ENCODE results near the gene RET. TPM values are rescaled to one million over a fixed set of nuclear protein-coding genes. Genes with fewer than 3 reads are reported as not detected.
"Not testable (repeated sequence)": the region's sequence is repeated elsewhere in the genome, so short reads cannot be mapped to it uniquely, and the experiment has no call there.

Gene RET
- total RNA-seq, 1 donor from 2014 or later: 0.30 TPM

DNA sequence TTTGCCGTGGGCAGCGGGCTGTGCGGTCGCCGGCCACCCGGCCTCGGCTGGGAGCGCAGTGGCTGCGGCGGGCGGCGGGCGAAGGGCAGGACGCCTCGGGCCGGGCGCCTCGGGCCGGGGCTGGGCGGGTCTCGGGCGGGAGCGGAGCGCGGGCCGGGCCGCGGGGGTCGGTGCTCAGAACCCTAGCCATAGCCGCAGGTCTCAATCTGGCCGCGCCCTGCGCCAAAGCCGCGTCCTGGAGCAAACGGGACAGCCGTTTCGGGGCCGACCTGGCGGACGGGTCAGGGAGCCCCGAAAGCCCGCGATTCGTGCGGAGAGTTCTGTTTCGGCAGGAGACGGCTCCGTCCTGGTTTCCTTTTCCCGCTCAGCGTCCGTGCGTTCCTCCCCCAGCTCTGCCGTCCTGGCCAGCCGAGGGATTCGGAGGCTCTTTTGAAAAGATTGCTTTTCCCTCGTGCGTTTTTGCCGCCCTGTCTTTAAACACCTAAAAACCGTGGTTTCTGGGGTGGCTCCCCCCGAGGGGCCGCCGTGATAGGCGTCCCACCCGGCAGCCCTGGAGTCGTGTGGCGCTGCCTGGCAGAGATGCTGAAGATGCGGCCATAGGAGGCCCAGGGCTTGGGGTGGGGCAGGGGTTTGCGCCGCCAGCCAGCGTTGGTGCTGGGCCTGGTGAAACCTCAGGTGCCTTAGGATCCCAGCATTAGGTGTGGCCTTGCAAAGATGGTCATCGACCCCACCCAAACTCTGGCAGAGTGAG is 727 bp downstream of the RET start:
- intact Hi-C loops (cut with micrococcal nuclease): loop anchor here (2.0 kb wide), 1 partner anchor 27 kb away; no protein-coding TSS in a partner anchor

DNA sequence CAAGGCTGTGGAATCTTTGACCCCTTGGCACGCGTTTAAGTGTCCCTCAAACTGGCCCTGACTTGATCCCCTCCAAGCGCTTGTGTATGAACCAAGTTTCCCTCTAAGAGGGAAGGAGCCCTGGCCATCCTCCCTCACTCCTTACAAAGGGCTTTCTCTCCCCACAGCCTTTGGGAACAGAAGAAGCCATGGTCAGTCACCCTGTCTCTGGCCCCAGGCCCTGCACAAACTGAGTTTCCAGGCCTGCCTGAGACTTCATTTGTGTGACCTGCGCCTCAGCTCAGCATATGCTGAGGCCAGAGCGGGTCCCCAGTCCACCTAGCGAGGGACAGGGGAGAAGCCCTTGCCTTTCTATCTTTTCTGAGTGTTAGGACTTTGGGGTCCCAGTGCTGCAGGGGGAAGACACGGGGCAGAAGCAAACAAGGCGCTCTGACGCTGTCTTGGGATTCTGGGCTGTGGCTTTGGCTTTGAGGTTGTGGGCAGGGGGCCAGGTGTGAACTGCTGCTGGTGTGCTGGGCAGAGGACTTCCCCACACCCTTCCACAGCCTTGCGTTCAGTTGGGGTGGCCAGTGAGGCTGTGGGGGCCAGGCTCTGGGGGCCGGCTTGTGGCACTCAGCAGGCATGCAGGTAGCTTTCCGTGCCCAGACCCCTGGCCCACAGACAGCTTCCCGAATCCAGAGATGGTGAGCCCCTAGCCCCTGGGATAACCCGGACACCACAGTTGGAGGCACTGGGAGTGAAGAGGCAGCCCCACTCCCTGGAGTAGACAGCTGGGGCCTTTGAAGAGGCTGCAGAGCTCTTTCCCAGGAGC is 1.5 kb downstream of the RET start:
- intact Hi-C loops (cut with micrococcal nuclease): no loop called here

DNA sequence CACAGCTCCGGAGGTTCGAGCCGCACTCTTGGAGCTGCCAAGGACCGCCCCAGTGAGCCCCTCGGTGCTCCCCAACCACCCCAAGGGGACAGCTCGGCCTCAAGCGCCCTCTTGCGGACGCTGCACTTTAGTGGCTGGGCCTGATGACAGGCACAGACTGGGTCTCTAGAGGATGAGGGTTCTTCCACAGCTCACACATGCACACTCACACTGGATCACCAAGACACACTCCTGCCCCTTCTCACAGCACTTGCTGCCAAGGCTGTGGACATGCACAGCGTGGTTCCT is 2.1 kb downstream of the RET start:
- intact Hi-C loops (cut with micrococcal nuclease): no loop called here

DNA sequence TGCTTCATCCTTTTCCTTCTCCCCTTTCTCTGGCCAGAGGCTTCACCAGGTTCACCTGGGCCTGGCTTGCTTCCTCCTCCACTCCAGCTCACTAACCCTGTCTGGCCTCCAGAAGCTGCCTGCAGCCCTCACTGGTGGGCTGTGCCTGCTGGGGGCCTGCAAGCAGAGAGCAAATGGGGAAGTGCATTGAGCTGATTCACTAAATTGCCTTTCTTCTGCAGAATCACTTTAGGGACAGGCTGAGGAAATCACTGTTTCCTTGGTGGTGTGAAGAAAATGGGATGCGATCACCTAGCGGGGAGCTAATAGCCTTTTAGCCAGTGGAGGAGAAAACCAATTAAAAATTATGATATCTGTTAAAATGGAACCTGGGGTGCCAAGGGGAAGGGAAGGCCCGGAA is 3.0 kb downstream of the RET start:
- intact Hi-C loops (cut with micrococcal nuclease): no loop called here

DNA sequence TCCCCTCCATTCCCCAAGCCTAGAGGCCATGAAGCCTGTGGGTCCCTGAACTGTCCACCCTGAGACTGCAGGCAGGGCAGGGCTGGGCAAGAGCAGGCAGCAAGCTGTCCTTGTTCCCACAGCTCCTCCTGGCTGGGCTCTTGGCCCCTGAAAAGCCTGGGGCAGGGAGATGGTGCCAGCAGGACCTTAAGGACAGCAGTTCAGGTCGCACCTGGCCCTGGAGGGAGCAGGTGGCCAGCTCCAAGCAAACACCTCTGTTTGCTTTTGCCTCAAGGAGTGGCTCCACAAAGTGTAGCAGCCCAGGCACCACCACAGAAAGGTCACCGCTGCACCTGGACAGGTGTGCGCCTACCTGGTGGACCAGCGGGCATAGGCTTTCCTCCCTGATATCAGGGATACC is 5.2 kb downstream of the RET start:
- intact Hi-C loops (cut with micrococcal nuclease): no loop called here

DNA sequence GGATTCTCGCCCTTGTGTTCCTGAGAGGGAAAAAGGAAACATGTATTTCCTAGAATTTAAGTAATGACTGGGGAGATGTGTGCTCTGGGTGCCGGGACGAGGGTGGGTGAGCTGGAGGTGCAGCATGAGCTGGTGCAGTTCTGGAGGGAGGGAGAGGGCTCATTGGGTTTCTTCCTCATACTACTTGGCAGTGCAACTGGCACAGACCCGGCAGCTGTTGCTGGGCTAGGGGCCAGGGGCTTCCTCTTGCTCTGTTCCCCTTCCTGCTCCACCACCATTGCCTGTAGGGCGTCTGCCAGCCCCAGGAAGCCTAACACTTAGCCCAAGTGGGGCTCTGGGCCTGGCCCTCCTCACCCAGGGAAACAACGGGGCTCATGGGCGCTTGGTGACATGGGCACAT is 5.9 kb downstream of the RET start:
- intact Hi-C loops (cut with micrococcal nuclease): no loop called here

DNA sequence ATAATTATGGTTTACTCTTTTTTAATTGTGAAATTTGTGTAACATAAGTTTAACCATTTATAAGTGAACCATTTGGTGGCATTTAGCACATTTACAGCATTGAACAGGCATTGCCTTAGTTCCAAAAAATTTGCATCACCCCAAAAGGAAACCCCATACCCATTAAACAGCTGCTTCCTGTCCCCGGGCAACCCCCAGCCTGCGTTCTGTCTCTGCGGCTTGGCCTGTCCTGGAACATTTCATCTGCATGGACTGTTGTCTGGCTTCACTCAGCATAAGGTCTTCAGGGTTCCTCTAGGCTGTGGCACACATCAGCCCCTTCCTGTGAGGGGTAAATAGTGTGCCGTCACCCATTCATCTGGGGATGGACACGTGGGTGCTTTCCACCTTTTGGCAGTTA is 6.9 kb downstream of the RET start:
- intact Hi-C loops (cut with micrococcal nuclease): no loop called here

DNA sequence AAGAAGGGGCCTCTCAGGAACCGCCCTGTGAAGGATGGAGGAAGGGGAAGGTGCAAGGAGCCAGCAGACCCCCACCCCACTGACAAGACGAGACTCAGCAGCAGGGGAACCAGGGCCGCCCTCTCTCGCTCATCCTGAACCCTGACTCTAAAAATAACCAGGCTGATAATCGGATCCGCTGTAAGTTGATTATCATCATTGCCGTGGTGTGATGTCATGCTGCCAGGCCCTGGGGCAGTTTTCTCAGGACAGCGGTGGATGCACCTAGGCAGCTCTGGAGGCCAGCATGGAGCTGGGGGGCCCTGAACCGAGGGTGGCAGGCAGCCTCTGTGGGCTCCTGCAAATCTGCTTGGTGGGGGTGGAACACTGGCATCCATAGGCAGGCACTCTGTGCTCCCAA is 7.9 kb downstream of the RET start:
- intact Hi-C loops (cut with micrococcal nuclease): no loop called here

DNA sequence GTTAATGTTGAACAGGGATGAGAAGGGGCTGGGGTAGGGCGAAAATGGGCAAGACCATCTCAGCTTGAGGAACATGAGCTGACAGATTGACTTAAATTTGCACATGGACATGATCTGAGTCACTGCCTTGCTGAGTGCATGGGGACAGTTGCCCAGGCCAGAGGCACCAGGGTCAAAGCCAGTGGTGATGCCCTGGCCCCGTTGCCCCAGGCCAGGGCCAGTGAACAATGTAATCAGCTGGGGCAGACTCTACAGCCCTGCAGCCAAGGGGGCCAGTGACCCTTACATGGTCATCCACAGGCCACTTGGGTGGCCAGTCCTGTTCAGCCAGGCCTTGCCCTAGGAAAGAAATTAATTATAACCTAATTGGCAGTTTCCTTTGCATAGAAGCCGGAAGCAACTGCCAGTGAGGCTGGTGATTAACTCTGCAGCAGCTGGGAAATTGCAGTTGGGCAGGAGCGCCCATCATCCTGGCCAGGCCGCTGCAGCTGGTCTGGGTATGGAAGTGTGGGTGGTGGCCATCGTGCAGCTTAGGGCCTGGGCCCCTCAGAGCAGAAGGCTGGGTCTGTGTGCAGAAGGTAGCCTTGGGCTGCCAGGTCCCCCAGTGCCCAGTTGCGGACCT is 9.6 kb downstream of the RET start:
- intact Hi-C loops (cut with micrococcal nuclease): no loop called here

DNA sequence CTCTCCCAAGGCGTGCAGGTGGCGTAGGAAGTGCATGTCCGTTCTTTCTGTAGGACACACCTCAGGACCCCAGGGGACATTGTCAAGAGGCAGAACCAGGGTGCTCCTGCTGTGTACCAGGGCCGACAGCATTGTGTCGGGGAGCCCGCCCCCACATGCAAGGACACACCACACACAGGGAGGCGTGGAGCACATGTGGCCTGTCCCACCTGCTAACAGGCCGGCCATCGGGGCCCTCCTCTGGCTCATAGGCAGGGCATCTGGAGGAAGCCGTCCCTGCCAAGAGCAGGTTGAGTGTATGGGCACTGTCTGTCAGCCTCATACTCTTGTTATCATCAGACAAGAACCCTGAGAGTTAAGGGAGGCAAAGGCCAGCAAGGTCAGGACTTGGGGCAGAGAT is 12.7 kb downstream of the RET start:
- intact Hi-C loops (cut with micrococcal nuclease): no loop called here

DNA sequence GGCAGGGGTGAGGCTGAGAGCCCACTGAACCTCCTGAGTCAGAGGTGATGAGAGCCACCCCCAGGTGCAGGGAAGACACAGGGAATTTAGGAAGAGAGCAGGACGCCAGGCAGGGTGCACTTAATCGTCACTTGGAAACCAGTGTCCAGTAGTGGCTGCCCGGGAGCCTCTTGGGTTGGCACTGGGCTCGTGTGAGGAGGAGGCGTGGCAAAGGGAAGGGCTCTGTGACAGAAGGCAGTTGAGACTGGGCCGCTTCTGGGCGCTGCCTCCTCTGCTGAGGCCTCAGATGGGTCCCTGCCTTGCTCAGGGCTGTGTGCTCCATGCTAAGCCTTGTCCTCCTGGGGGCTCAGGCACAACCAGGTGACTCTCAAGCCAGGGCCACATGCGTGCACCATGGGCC is 13.3 kb downstream of the RET start:
- intact Hi-C loops (cut with micrococcal nuclease): no loop called here

DNA sequence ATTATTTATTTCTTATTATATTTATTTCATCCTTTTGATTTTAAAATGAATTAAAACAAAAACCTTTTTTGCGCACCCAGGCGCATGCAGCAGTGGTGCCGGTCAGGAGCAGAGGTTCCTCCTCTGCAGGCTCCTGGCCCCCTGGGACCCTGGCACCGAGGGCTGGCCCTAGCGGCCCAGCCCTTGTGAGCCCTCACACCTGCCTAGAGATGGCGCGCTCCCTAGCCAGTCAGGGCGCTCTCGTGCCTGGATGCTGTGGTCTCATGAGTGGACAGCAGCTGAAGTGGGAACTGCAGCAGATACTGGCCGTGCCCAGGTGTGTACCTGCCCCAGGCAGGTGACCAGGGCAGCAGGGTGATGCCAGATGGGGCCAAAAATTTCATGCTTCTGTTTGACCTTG is 13.8 kb downstream of the RET start:
- intact Hi-C loops (cut with micrococcal nuclease): no loop called here

DNA sequence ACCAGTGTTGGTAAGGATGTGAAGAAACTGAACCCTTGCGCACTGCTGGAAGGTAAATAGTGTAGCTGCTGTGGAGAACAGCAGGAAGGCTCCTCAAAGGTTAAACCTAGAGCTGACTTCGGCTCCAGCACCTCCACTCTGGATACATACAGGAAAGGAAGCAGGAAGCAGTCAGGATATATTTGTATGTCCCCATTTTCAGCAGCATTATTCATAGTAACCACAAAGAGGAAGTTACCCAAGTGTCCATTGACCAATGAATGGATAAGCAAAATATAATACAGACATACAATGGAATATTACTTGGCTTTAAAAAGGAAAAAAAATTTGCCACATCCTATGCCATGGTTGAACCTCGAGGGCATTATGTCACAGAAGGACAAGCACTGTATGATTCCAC is 15.0 kb downstream of the RET start:
- intact Hi-C loops (cut with micrococcal nuclease): no loop called here

DNA sequence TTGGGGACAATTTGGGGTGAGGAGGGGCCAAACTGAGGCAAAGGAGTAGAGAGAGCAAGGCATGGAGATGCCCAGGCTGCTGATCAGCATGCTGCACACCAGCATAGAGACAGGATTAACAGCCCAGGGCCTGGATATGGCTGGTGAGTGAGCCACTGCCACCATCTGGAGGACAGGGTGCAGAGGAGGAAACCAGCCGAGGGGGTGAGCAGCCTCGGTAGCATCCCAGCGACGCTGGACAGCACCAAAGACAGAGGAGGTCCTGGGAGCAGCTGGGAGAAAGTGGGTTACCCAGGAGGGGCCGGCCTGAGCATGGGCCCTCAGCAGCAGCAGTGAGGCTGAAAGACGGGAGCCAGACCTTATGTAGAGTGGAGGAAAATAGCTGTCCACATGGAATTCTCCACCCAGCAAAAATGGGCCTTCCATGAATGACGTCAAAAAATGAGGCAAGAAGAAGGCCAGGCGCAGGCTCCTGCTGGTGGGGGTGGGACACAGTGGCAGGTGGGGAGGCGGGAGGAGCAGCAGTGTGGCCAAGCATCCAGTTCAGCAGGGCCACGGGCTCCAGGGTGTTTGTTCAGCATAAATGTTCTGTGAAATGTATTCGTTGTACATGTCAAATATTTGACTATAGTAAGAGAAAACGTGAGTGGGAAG is 16.7 kb downstream of the RET start:
- intact Hi-C loops (cut with micrococcal nuclease): no loop called here

DNA sequence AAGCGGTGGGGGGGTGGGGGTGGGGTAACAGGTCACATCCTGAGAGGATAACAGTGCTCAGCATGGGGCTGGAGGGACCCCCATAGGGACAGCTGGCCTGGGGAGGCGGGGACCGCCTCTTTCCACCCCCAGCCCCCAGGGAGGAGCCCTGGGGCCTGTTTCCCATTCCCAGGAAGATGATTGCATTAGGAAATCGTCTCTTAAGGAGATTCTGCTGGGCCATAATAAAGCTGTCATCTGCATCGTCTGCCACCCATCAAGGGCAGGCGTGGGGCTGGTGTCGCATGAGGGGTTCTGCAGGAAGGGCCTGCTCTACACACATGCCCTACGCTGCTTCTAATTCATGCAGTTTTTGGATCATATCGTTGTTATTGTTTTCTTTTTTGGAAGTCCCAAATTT is 17.2 kb downstream of the RET start:
- intact Hi-C loops (cut with micrococcal nuclease): no loop called here

DNA sequence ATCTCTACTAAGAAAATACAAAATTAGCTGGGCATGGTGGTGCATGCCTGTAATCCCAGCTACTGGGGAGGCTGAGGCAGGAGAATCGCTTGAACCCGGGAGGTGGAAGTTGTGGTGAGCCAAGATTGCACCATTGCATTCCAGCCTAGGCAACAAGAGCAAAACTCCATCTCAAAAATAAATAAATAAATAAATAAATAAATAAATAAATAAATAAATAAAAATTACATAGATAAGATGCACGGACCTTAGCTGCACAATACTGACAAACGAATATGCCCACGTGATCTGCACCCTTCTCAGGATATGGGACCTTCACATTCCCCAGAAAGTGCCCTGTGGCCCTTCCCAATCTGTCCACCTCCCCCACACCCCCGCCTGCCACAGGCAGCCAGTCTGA is 22.5 kb downstream of the RET start:
- intact Hi-C loops (cut with micrococcal nuclease): not testable (repeated sequence)

DNA sequence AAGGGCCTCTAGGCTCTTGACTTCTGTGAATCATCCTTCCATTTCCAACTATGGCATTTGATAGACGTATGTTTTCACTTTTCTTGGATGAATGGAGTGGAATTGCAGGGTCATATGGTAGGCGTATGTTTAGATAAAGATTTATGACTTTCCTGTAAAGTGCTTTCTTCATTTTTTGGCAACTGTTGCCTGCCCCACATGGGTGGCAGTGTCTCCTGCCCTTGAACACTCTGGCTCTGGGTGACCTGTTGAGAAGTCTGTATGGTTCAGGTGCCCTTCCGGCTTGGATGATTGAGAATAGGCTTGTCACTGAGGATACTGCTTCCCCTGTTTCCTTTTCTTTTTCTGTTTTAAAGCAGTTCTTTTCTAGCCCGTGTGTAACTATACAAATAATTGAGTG is 23.1 kb downstream of the RET start:
- intact Hi-C loops (cut with micrococcal nuclease): no loop called here

DNA sequence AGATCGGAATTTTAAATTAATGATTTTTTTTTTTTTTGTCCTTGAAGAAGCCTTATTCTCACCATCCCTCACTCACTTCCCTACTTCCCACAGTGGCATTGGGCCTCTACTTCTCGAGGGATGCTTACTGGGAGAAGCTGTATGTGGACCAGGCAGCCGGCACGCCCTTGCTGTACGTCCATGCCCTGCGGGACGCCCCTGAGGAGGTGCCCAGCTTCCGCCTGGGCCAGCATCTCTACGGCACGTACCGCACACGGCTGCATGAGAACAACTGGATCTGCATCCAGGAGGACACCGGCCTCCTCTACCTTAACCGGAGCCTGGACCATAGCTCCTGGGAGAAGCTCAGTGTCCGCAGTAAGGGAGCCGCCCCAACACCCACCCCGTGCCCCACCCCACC is 23.5 kb downstream of the RET start:
- intact Hi-C loops (cut with micrococcal nuclease): no loop called here

DNA sequence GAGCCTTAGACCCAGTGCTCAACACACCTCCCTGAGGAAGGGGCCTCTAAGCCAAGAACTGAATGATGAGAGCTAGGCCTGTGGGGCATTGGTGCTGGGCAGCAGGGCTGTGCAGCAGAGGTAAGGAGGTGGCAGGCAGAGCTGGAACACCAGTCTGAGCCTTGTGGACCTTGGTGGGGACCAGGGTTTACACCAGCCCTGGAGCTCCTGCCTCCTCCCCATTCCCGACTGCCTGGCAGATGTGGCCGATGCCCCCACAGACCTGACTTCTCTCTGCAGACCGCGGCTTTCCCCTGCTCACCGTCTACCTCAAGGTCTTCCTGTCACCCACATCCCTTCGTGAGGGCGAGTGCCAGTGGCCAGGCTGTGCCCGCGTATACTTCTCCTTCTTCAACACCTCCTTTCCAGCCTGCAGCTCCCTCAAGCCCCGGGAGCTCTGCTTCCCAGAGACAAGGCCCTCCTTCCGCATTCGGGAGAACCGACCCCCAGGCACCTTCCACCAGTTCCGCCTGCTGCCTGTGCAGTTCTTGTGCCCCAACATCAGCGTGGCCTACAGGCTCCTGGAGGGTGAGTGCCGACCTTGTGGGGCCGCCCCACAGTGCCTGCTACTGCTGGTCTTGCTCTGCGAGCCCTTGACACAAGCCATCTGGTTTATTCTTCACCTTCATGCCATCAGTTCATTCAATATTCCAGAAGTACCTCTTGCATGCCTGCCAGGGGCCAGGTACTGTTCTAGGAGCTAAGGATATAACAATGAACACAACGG is 25.4 kb downstream of the RET start:
- intact Hi-C loops (cut with micrococcal nuclease): no loop called here

DNA sequence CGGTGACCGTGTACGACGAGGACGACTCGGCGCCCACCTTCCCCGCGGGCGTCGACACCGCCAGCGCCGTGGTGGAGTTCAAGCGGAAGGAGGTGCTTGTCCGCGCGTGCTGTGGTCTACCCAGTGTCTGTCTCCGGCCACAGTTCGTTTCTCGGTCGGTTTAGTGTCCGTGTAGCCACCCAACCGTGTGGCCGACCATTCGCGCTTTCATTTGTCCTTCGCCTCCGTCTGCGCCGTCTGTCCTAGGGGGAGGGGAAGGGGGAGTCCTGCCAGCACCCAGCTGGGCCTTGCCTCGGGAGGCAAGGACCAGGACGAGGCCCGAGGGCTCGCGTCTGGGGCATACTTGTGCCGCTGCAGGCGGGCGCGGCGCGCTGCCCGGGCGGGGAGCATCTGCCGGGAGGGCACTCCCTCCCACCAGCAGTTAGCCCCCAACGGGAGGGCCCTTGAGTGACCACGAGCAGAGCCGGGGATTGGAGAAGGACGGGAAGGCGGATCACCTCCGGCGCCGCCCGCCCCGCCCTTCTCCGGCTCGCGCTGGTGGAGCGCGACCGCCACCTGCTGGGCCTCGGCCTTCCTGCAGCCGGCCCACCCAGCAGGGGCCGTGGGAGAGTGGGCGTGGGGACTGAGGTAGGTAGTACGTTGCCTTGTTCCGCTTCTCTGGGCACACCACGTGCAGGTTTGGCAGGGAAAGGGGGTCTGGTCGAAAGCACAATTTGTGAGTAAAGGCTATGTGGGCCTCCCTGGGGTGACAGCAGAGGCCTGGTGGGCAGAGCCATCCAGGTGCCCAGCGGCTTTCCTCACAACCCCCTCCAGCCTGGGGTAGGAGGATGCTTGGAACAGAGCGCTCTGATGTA is 28.5 kb downstream of the RET start:
- intact Hi-C loops (cut with micrococcal nuclease): loop anchor here (1.0 to 2.0 kb wide), 5 partner anchors 29 to 553 kb away; partner anchors contain the start of genes CSGALNACT2 and RET

DNA sequence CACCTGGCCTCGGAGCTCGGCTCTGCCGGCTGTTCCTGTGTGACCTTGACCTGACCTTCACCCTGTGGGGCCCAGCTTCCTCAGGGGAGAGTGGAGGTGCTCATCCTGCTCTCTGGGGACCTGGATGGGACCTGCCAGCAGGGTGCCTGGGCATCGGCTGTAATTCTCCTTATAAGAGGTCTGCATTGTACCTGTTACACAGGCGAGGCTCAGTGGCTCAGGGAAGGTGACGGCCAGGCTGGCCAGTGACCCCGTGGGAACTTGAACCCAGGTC is 29.0 kb downstream of the RET start:
- intact Hi-C loops (cut with micrococcal nuclease): loop anchor here (1.0 to 2.0 kb wide), 5 partner anchors 29 to 554 kb away; partner anchors contain the start of genes CSGALNACT2 and RET
